ENCODE results near the gene EPN2.

The EPN2 gene

GRCh38 chr17:19357351-19357750 is 120.2 kb downstream of the EPN2 start:
- TF ChIP-seq CTCF (IDR thresholded peaks at IDR 0.05; ENCODE audit: control extremely low read depth, extremely low read depth, low read depth, missing control alignments), result no peak
- ChIA-PET POLR2A (no interaction called here), CTCF (interaction anchor here (0.9 to 2.8 kb wide), 5 partner anchors 12 to 409 kb away, joined by 3 to 9 read pairs (median 4); partner anchors contain the start of gene MAPK7)
- DNase-seq (ENCODE audit: extremely low spot score), result no peak

DNA sequence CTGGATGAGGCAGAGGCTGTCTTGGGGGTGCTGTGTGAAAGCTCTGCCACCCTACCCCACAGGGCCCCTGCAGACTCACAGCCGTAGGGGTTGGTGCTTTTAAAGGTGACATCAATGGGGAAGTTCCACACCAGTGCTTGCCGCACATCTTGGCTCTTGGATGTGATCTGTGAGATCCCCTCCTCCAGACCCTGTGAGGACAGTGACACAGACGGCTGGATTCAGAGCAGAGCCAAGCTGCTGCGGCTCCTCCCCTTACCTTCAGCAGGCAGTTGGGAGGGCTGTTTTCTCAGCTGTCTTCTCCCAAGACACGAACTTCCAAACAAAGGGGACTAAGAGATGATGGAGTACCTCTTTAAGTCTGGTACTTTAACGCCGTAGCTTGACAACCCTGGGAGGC is 120.6 kb downstream of the EPN2 start:
- no peak for TF ChIP-seq CTCF (IDR thresholded peaks at IDR 0.05; ENCODE audit: control extremely low read depth, extremely low read depth, low read depth, missing control alignments)
- POLR2A ChIA-PET, result no interaction called here
- DNase-seq (ENCODE audit: extremely low spot score), result no peak
- CTCF ChIA-PET, result interaction anchor here (0.9 to 2.8 kb wide), 3 partner anchors 19 to 89 kb away, joined by 3 to 9 read pairs (median 6); partner anchors contain the start of gene MAPK7

- no peak for DNase-seq (ENCODE audit: extremely low spot score)
- no peak for TF ChIP-seq CTCF (IDR thresholded peaks at IDR 0.05; ENCODE audit: control extremely low read depth, extremely low read depth, low read depth, missing control alignments)
- ChIA-PET CTCF (interaction anchor here (1.5 kb wide), 1 partner anchor 88 kb away, joined by 6 read pairs; no protein-coding TSS in a partner anchor), POLR2A (no interaction called here)
Observed at GRCh38 chr17:19359151-19359550, 122.0 kb downstream of the EPN2 start.

GRCh38 chr17:19359856-19360255 is 122.7 kb downstream of the EPN2 start:
- CTCF ChIA-PET, result interaction anchor here (1.5 kb wide), 1 partner anchor 88 kb away, joined by 6 read pairs; no protein-coding TSS in a partner anchor
- POLR2A ChIA-PET, result no interaction called here

GRCh38 chr17:19360772-19361171 is 123.6 kb downstream of the EPN2 start:
- ChIA-PET POLR2A (no interaction called here), CTCF (interaction anchor here (1.5 to 7.4 kb wide), 5 partner anchors 16 to 403 kb away, joined by 6 to 121 read pairs (median 69); partner anchors contain the start of gene MAPK7)
- no peak for TF ChIP-seq CTCF (IDR thresholded peaks at IDR 0.05; ENCODE audit: control extremely low read depth, extremely low read depth, low read depth, missing control alignments)

More at GRCh38 chr17:19359856-19360255, 122.7 kb downstream of the EPN2 start:
- no peak for DNase-seq (ENCODE audit: extremely low spot score)
- TF ChIP-seq CTCF (IDR thresholded peaks at IDR 0.05; ENCODE audit: control extremely low read depth, extremely low read depth, low read depth, missing control alignments), result no peak

DNA sequence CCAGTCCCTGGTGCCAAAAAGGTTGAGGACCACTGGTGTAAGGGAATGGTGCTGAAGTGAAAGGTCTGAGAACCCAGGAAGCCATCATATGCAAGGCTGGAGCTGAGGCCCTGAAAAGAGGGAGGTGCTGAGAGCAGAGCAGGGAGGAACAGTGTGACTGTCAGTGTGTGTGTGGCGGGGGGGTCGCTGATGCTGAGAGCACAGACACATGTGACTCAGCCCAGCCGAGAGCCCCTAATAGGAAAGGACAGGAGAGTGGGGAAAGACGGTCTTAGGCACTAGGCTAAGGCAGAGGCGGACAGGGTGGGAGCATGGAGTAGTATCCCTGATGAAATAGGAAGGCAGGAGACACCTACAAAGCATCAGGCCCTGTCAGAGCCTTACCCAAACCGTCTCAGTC is 124.2 kb downstream of the EPN2 start:
- TF ChIP-seq CTCF (IDR thresholded peaks at IDR 0.05; ENCODE audit: control extremely low read depth, extremely low read depth, low read depth, missing control alignments), result no peak
- DNase-seq (ENCODE audit: extremely low spot score), result no peak
- ChIA-PET POLR2A (no interaction called here), CTCF (interaction anchor here (2.7 to 7.4 kb wide), 5 partner anchors 16 to 403 kb away, joined by 11 to 121 read pairs (median 69); partner anchors contain the start of gene MAPK7)

More at GRCh38 chr17:19360772-19361171, 123.6 kb downstream of the EPN2 start:
- no peak for DNase-seq (ENCODE audit: extremely low spot score)

Data from GM10248 (cell line).